Upper lobe of left lung (tissue), 6 donors: ENCODE measurements around the gene DYNLRB2. TPM values are rescaled to one million over a fixed set of nuclear protein-coding genes. Genes with fewer than 3 reads are reported as not detected.

Experiments
- ATAC-seq, 2 donors: fragments of 200-7000 bp; cut with Tn5 transposase; one replicate each; pipeline ENCODE4 v1.9.1; 2022; ENCODE audit warnings: mild to moderate bottlenecking in 2 of 2, moderate library complexity in 2 of 2; ENCODE audit not compliant: low FRiP score in 2 of 2
- DNase-seq, 2 donors: peaks; one replicate each; pipeline ENCODE4 v3.0.0-alpha.2; 2019 to 2020
- H3K27ac ChIP-seq, 4 donors: fragments of 200-600 bp; sonication (generic); one replicate each; pipeline ENCODE4 v1.5.1; 2016 to 2019
- H3K27me3 ChIP-seq, 4 donors: fragments of 200-600 bp; sonication (generic); one replicate each; pipeline ENCODE4 v1.5.1; 2017 to 2019
- H3K36me3 ChIP-seq, 4 donors: fragments of 200-600 bp; sonication (generic); one replicate each; pipeline ENCODE4 v1.5.1; 2016 to 2019
- H3K4me1 ChIP-seq, 4 donors: fragments of 200-600 bp; sonication (generic); one replicate each; pipeline ENCODE4 v1.5.1; 2018 to 2019
- H3K4me3 ChIP-seq, 4 donors: fragments of 200-600 bp; sonication (generic); one replicate each; pipeline ENCODE4 v1.5.1; 2017 to 2019; ENCODE audit warnings: mild to moderate bottlenecking in 2 of 4, moderate library complexity in 1 of 4
- H3K9me3 ChIP-seq, 4 donors: fragments of 200-600 bp; sonication (generic); one replicate each; pipeline ENCODE4 v1.5.1; 2018 to 2019
- EP300 ChIP-seq, 4 donors: sonication (generic); formaldehyde crosslinking; IDR thresholded peaks; one replicate each; pipeline ENCODE4 v1.5.1; 2017; ENCODE audit warnings: antibody characterized with exemption in 4 of 4, control low read depth in 2 of 4
- POLR2A ChIP-seq, 4 donors: fragments of 450-650 bp; IDR thresholded peaks; one replicate each; pipeline ENCODE4 v1.5.1; 2016 to 2017; ENCODE audit warnings: antibody characterized with exemption in 4 of 4, mild to moderate bottlenecking in 2 of 4
- POLR2AphosphoS5 ChIP-seq, 2 donors: sonication (generic); formaldehyde crosslinking; IDR thresholded peaks; one replicate each; pipeline ENCODE4 v1.5.1; 2017; ENCODE audit warnings: antibody characterized with exemption in 2 of 2
- WGBS, 2 donors: methylation state at CpG; one replicate each; pipeline ENCODE4 v1.1.5; 2017 to 2018; 5-methylcytosine and 5-hydroxymethylcytosine counted together
- total RNA-seq, 6 donors: library from RNA; depleted of rRNA in 4 of 6; stranded (reverse); fragments of >200 nt in 4 of 6; gene quantifications; one replicate each; pipeline versions ENCODE4 v1.1.0 to v1.2.1, GENCODE V29; 2016 to 2021
- TF ChIP-seq, protein P1 (sequence below), 6 experiments: fragments of 450-650 bp in 4 of 6; fragments of 200-600 bp in 2 of 6; sonication (generic) in 2 of 6; IDR thresholded peaks; one replicate each; pipeline ENCODE4 v1.5.1; 2016 to 2019; ENCODE audit warnings: antibody characterized with exemption in 6 of 6
- donor health status: DM: no; HTN: no; CAD: no; lungs with moderate emphysema.
- donor health status: DM: no; HTN: yes; CAD: no; lungs with severe emphysema.

The DYNLRB2 gene
- total RNA-seq, 6 donors from 2014 or later = 1.1 to 39.3 (median 8.0) TPM

- Histone ChIP-seq H3K27me3 (no peaks in the 10 kb centered on the region), H3K4me1 (no peaks in the 10 kb centered on the region), H3K36me3 (no peaks in the 10 kb centered on the region), H3K4me3 (no peak overlapping the region), H3K9me3 (no peaks in the 10 kb centered on the region), H3K27ac (no peak overlapping the region)
- WGBS, 2 donors = 35 to 42% methylated on average over 7 of the region's 7 CpGs
- ATAC-seq = no peak
- DNase-seq = no peak
- TF ChIP-seq EP300 (IDR thresholded peaks at IDR 0.05) = no peak
- TF ChIP-seq, protein P1, sequence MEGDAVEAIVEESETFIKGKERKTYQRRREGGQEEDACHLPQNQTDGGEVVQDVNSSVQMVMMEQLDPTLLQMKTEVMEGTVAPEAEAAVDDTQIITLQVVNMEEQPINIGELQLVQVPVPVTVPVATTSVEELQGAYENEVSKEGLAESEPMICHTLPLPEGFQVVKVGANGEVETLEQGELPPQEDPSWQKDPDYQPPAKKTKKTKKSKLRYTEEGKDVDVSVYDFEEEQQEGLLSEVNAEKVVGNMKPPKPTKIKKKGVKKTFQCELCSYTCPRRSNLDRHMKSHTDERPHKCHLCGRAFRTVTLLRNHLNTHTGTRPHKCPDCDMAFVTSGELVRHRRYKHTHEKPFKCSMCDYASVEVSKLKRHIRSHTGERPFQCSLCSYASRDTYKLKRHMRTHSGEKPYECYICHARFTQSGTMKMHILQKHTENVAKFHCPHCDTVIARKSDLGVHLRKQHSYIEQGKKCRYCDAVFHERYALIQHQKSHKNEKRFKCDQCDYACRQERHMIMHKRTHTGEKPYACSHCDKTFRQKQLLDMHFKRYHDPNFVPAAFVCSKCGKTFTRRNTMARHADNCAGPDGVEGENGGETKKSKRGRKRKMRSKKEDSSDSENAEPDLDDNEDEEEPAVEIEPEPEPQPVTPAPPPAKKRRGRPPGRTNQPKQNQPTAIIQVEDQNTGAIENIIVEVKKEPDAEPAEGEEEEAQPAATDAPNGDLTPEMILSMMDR (IDR thresholded peaks at IDR 0.05) = no peak
Measured at GRCh38 chr16:80518436-80518835, 22.4 kb upstream of the DYNLRB2 start.

DNA sequence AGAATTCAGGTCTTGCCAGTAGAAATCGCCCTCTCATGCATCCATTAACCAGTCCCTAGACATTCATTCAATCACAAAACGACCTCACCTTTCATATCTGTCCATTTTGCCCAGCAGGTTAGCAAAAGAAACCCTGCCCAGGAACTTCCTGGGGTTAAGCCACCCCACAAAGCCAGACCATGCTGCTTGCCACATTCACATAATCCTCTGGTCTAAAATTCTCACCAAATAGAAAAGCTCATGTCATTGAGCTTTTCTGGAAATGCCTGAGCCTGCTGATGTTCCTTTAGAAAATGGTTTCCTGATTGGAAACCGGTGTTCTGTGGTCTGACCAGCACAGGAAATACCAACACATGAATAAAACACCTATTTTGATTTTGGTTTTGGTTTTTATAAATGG, 21.6 kb upstream of the DYNLRB2 start:
- H3K36me3 ChIP-seq = no peaks in the 10 kb centered on the region
- H3K4me3 ChIP-seq = no peak overlapping the region
- H3K9me3 ChIP-seq = no peaks in the 10 kb centered on the region
- no peak for TF ChIP-seq POLR2AphosphoS5 (IDR thresholded peaks at IDR 0.05)
- no peak for TF ChIP-seq EP300 (IDR thresholded peaks at IDR 0.05)
- TF ChIP-seq, protein P1 (IDR thresholded peaks at IDR 0.05) = no peak
- no peak for TF ChIP-seq POLR2A (IDR thresholded peaks at IDR 0.05)
- no peaks in the 10 kb centered on the region for H3K4me1 ChIP-seq
- 51 to 59% methylated on average over 3 of the region's 3 CpGs for WGBS, 2 donors
- H3K27me3 ChIP-seq = no peaks in the 10 kb centered on the region
- DNase-seq (no peak), ATAC-seq (no peak)
- no peak overlapping the region for H3K27ac ChIP-seq

- no peaks in the 10 kb centered on the region for H3K27me3 ChIP-seq
- no peak for ATAC-seq
Measured at GRCh38 chr16:80525420-80525819, 15.4 kb upstream of the DYNLRB2 start.

DNA sequence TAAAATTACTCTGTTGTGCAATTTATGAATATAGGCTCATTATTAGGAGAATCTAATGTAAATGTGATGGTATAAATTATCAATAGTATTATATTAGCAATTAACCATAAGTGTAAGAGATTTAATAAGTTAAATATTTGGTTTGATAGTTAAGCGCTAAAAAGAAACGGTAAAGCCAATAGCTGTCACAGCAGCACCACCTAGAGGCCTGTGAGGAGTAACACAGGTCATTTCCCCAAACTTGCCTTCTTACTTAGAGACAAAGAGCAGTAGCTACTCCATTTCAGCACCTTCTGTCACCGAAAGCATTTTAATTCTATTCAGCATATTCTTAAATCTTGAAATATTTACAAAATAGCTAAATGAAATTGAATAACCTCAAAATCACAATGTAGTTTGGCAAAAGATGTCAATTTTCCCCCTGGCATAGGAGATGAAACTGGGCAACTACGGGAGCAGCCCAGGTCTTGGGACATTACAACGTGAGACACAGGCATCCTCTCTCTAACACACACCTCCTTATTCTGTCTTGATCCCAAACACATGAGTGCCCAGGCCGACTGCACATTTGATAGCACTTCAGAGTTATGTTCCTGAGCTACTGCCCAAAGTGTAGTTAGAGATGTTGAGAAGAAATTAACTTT, 14.3 kb upstream of the DYNLRB2 start:
- Histone ChIP-seq H3K4me1 (peaks cover 0 to 3% (median 0%) of the 10 kb centered on the region in 4 donors), H3K4me3 (no peak overlapping the region), H3K36me3 (no peaks in the 10 kb centered on the region), H3K9me3 (no peaks in the 10 kb centered on the region), H3K27ac (no peak overlapping the region), H3K27me3 (no peaks in the 10 kb centered on the region)
- ATAC-seq = peak in 1 of 2 donors; percentile 90
- peak in 1 of 2 donors; percentile 26 for DNase-seq
- TF ChIP-seq POLR2A (IDR thresholded peaks at IDR 0.05) (no peak), POLR2AphosphoS5 (IDR thresholded peaks at IDR 0.05) (no peak), EP300 (IDR thresholded peaks at IDR 0.05) (no peak)
- TF ChIP-seq, protein P1 (IDR thresholded peaks at IDR 0.05) = peak; percentile 49 to 74 (median 68)
- WGBS, 2 donors = 25 to 31% methylated on average over 6 of the region's 6 CpGs

More at GRCh38 chr16:80525420-80525819, 15.4 kb upstream of the DYNLRB2 start:
- TF ChIP-seq POLR2A (IDR thresholded peaks at IDR 0.05) = no peak
- no peak for TF ChIP-seq POLR2AphosphoS5 (IDR thresholded peaks at IDR 0.05)
- no peak for TF ChIP-seq EP300 (IDR thresholded peaks at IDR 0.05)
- TF ChIP-seq, protein P1 (IDR thresholded peaks at IDR 0.05) = no peak
- DNase-seq = no peak
- Histone ChIP-seq H3K36me3 (no peaks in the 10 kb centered on the region), H3K9me3 (no peaks in the 10 kb centered on the region), H3K27ac (no peak overlapping the region), H3K4me1 (peaks cover 0 to 3% (median 0%) of the 10 kb centered on the region in 4 donors), H3K4me3 (no peak overlapping the region)
- WGBS, 2 donors = 89 to 91% methylated on average over 4 of the region's 4 CpGs

DNA sequence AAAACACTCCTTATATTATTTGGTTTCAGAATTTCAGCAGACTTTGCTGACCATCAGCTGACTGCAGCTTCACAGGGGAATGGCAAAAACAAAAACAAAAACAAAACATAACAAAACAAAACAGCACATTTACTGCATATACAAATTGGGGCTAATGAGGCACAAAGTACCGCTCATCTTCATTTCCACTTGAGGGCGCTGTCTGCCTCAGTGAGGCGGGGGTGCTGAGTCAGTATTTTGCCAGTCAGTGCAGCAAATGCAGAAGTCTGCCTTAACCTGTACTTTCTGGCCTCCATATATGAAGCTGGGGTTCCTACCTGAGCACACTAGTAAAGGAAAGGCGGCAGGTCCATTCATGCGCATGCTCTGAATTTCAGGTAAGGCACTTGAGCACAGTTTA, 13.5 kb upstream of the DYNLRB2 start:
- Histone ChIP-seq H3K36me3 (no peaks in the 10 kb centered on the region), H3K27ac (no peak overlapping the region), H3K9me3 (no peaks in the 10 kb centered on the region), H3K4me3 (no peak overlapping the region), H3K4me1 (peaks cover 0 to 3% (median 0%) of the 10 kb centered on the region in 4 donors), H3K27me3 (no peaks in the 10 kb centered on the region)
- DNase-seq (peak in 1 of 2 donors; percentile 28), ATAC-seq (peak in 1 of 2 donors; percentile 72)
- TF ChIP-seq POLR2A (IDR thresholded peaks at IDR 0.05) = no peak
- TF ChIP-seq, protein P1 (IDR thresholded peaks at IDR 0.05) = peak in 2 of 6 experiments; percentile 19 to 35
- WGBS, 2 donors = 51 to 55% methylated on average over 5 of the region's 5 CpGs
